GM12878 (cell line): ENCODE data around the gene ASGR2. TPM values are rescaled to one million over a fixed set of nuclear protein-coding genes. Genes with fewer than 3 reads are reported as not detected.

Experiments used
- ATAC-seq: fragments of 200-7000 bp; cut with Tn5 transposase; 3 replicates; pipeline ENCODE4 v1.9.1; 2020; ENCODE audit warnings: mild to moderate bottlenecking, moderate library complexity
- BruUV-seq: library from RNA; stranded (reverse); fragments of 400-500 nt; replicated peaks from 2 replicates; lab custom pipeline; 2021; lab: Mats Ljungman, UMichigan
- CTCF ChIA-PET: fragments of 300-600 bp; sonication (Branson Sonifier 250); formaldehyde crosslinking; extraction: SDS; loops from one replicate; lab custom pipeline; 2021; ENCODE audit warnings: inconsistent platforms; lab: Yijun Ruan, JAX
- POLR2A ChIA-PET: fragments of 350-600 bp; formaldehyde crosslinking; extraction: SDS; loops from one replicate; lab custom pipeline; 2021; ENCODE audit warnings: inconsistent platforms; lab: Charles Lee
- RAD21 ChIA-PET: fragments of 300-600 bp; sonication (Branson Sonifier 250); formaldehyde crosslinking; loops from one replicate; lab custom pipeline; 2023; ENCODE audit warnings: antibody characterized with exemption; ENCODE audit not compliant: unreplicated experiment; lab: Charles Lee
- SMC1A ChIA-PET: fragments of 300-600 bp; sonication (Branson Sonifier 250); formaldehyde crosslinking; loops from one replicate; lab custom pipeline; 2023; ENCODE audit not compliant: unreplicated experiment, uncharacterized antibody; lab: Charles Lee
- DNase-seq: peaks from one replicate; pipeline ENCODE4 v3.0.0-alpha.2; 2011; ENCODE audit warnings: low read depth, low spot score
- FAIRE-seq: peaks from 3 replicates; lab custom pipeline; 2011; peaks lifted over from hg19 to GRCh38; lab: Jason Lieb, UNC
- H2AFZ ChIP-seq: 2 replicates; pipeline ENCODE4 v1.6.0; 2011; ENCODE audit warnings: low read depth, low read length, control low read depth; ENCODE audit not compliant: control insufficient read depth
- H3K27ac ChIP-seq: 2 replicates; pipeline ENCODE4 v1.5.1; 2011; ENCODE audit warnings: control low read depth; ENCODE audit not compliant: control insufficient read depth, insufficient read depth
- H3K27me3 ChIP-seq, 2 experiments: replicated peaks in 1 of 2; 2 replicates each; pipeline versions ENCODE4 v1.6.0 to v1.6.1; 2011; ENCODE audit warnings: low read length in 1 of 2; ENCODE audit not compliant: control insufficient read depth in 2 of 2, insufficient read depth in 2 of 2
- H3K36me3 ChIP-seq, 2 experiments: 2 replicates each; pipeline ENCODE4 v1.5.1; 2011; ENCODE audit warnings: low read length in 1 of 2; ENCODE audit not compliant: control insufficient read depth in 2 of 2, insufficient read depth in 2 of 2
- H3K4me1 ChIP-seq: 2 replicates; pipeline ENCODE4 v1.6.1; 2011; ENCODE audit warnings: mild to moderate bottlenecking, low read length, moderate library complexity, mixed read lengths; ENCODE audit not compliant: control insufficient read depth, insufficient read depth
- H3K4me2 ChIP-seq: 2 replicates; pipeline ENCODE4 v1.6.0; 2011; ENCODE audit warnings: control low read depth; ENCODE audit not compliant: control insufficient read depth, insufficient read depth
- H3K4me3 ChIP-seq: fragments of 200-600 bp; sonication (generic); 2 replicates; pipeline ENCODE4 v1.5.1; 2016
- H3K79me2 ChIP-seq: 2 replicates; pipeline ENCODE4 v1.6.0; 2011; ENCODE audit warnings: low read length; ENCODE audit not compliant: control insufficient read depth, insufficient read depth
- H3K9ac ChIP-seq: 2 replicates; pipeline ENCODE4 v1.8.0; 2011; ENCODE audit warnings: low read length, control low read depth, mixed read lengths; ENCODE audit not compliant: control insufficient read depth, insufficient read depth
- H3K9me3 ChIP-seq: replicated peaks from 3 replicates; pipeline ENCODE4 v1.5.1; 2011; ENCODE audit warnings: mild to moderate bottlenecking, low read length; ENCODE audit not compliant: control insufficient read depth, insufficient read depth
- H4K20me1 ChIP-seq: 2 replicates; pipeline ENCODE4 v1.6.0; 2011; ENCODE audit not compliant: control insufficient read depth, insufficient read depth
- ATF2 ChIP-seq: IDR thresholded peaks from 2 replicates; pipeline ENCODE4 v1.6.1; 2012; ENCODE audit warnings: low read length, inconsistent platforms
- BCL3 ChIP-seq: IDR thresholded peaks from 2 replicates; pipeline ENCODE4 v1.6.1; 2011; ENCODE audit warnings: borderline replicate concordance, low read depth, mild to moderate bottlenecking, moderate library complexity, low read length; ENCODE audit not compliant: insufficient read depth, poor library complexity, severe bottlenecking
- BRCA1 ChIP-seq: IDR thresholded peaks from 2 replicates; pipeline ENCODE4 v1.6.1; 2011; ENCODE audit warnings: low read depth, low read length, improper control_type of control experiment
- EGR1 ChIP-seq, 2 experiments: IDR thresholded peaks; 1 replicate in 1 of 2; 2 replicates in 1 of 2; pipeline ENCODE4 v1.6.1; 2011 to 2012; ENCODE audit warnings: low read depth in 2 of 2, low read length in 2 of 2, borderline replicate concordance in 1 of 2, mild to moderate bottlenecking in 1 of 2, moderate library complexity in 1 of 2
- MAX ChIP-seq: IDR thresholded peaks from 2 replicates; pipeline ENCODE4 v1.6.1; 2012; ENCODE audit warnings: low read depth, low read length, improper control_type of control experiment
- NBN ChIP-seq: fragments of 450-650 bp; IDR thresholded peaks from 2 replicates; pipeline ENCODE4 v1.6.1; 2016
- REST ChIP-seq: IDR thresholded peaks from 2 replicates; pipeline ENCODE4 v1.6.1; 2012; ENCODE audit warnings: mild to moderate bottlenecking, low read depth, low read length
- YBX1 ChIP-seq: fragments of 450-650 bp; IDR thresholded peaks from 2 replicates; pipeline ENCODE4 v1.6.1; 2016; ENCODE audit warnings: antibody characterized with exemption
- ZNF24 ChIP-seq: fragments of 450-650 bp; IDR thresholded peaks from 2 replicates; pipeline ENCODE4 v1.6.1; 2017; ENCODE audit warnings: antibody characterized with exemption, mild to moderate bottlenecking
- ZNF592 ChIP-seq: fragments of 450-650 bp; IDR thresholded peaks from 2 replicates; pipeline ENCODE4 v1.6.1; 2017; ENCODE audit warnings: mild to moderate bottlenecking, moderate library complexity
- WGBS: methylation state at CpG from one replicate; pipeline ENCODE4 v1.1.6; 2016; ENCODE audit warnings: low lambda C conversion rate; ENCODE audit not compliant: insufficient replicate concordance, insufficient coverage; ENCODE audit errors: missing lambda C conversion rate; 5-methylcytosine and 5-hydroxymethylcytosine counted together
- in situ Hi-C: fragments of 300-500 bp; cut with MboI; formaldehyde crosslinking; loops from 9 replicates; pipeline ENCODE4 v1.14.3; 2018; ENCODE audit warnings: mixed read lengths
- intact Hi-C: fragments of 100-400 bp; cut with micrococcal nuclease; formaldehyde crosslinking; loops from one replicate; pipeline ENCODE4 v1.14.2; 2022; ENCODE audit not compliant: unreplicated experiment
- polyA plus RNA-seq, 11 experiments: library from polyadenylated mRNA; depleted of rRNA in 4 of 11; unstranded in 6 of 11; stranded (reverse) in 5 of 11; fragments of >200 nt; fragmentation: Nextera tagmentation in 4 of 11; fragmentation: Illumina TruSeq in 1 of 11; extraction: Ambion mirVana in 4 of 11; extraction: Trizol in 1 of 11; gene quantifications; 1 replicate in 1 of 11; 2 replicates in 10 of 11; pipeline versions ENCODE4 v1.2.1 to v1.2.3, GENCODE V29; 2011 to 2016; ENCODE audit warnings: inconsistent platforms in 2 of 11, missing spikeins in 2 of 11, low read depth in 1 of 11
- total RNA-seq, 4 experiments: library from RNA; depleted of rRNA in 3 of 4; stranded (reverse); fragments of >200 nt in 3 of 4; fragmentation: Illumina TruSeq in 1 of 4; extraction: Trizol in 1 of 4; gene quantifications; 2 replicates each; pipeline versions ENCODE4 v1.2.1 to v1.2.3, GENCODE V29; 2013 to 2021

The ASGR2 gene
- total and polyA plus RNA-seq, 10 of the 15 experiments (the other 5 are each of a cell fraction or from before 2014, with no cell fraction given) = not detected

- TF ChIP-seq BRCA1 (no peak), EGR1 (IDR thresholded peaks at IDR 0.05; ENCODE audit: borderline replicate concordance in 1 of 2, low read depth in 2 of 2, low read length in 2 of 2) (peak in 1 of 2 experiments; percentile 74; a peak in 1 of 3 replicates), ZNF592 (no peak)
Measured at GRCh38 chr17:7109461-7110322, 4.9 kb downstream of the ASGR2 start (continued).

- no TSS peak for BruUV-seq
- Histone ChIP-seq H3K27me3 (no peaks in the 10 kb centered on the region), H3K9me3 (no peaks in the 10 kb centered on the region), H3K27ac (no peak overlapping the region), H3K79me2 (no peaks in the 10 kb centered on the region)
- POLR2A ChIA-PET = interaction anchor here (1.2 kb wide), 1 partner anchor 73 kb away, joined by 3 read pairs; the partner anchor contains the start of gene SLC16A13
- WGBS = 40% methylated on average over 9 of the region's 9 CpGs
- ATAC-seq (no peak), FAIRE-seq (no peak)
- TF ChIP-seq ZNF24 (no peak), YBX1 (no peak), ATF2 (no peak), BCL3 (peak; percentile 30), REST (no peak), MAX (no peak), NBN (no peak)
- TF ChIP-seq, all 136 proteins: peak for 1
- peaks cover 7% of the 10 kb centered on the region for H3K4me1 ChIP-seq
- H3K4me2 ChIP-seq = no peak overlapping the region
- RAD21 ChIA-PET = no interaction called here
- no peaks in the 10 kb centered on the region for H4K20me1 ChIP-seq
- intact Hi-C loops = no loop called here
- no peak for DNase-seq
- H3K9ac ChIP-seq = no peak overlapping the region
- in situ Hi-C loops = no loop called here
- CTCF ChIA-PET = no interaction called here
- SMC1A ChIA-PET = no interaction called here
- H3K36me3 ChIP-seq = no peaks in the 10 kb centered on the region
- H2AFZ ChIP-seq = no peak overlapping the region
- H3K4me3 ChIP-seq = no peak overlapping the region
Measured at GRCh38 chr17:7108981-7109380, 5.6 kb downstream of the ASGR2 start.
